NCI-H510A (cell line): Measurements from ENCODE around the gene ADAM10.
"Not testable (repeated sequence)": the region's sequence is repeated elsewhere in the genome, so short reads cannot be mapped to it uniquely, and the experiment has no call there.

Source experiments
- DNase-seq: peaks from one replicate; lab custom pipeline; 2025; lab: John Stamatoyannopoulos, UW

The ADAM10 gene

GRCh38 chr15:58676766-58677165 lies 72.7 kb downstream of the ADAM10 start:
- no peak for DNase-seq

DNA sequence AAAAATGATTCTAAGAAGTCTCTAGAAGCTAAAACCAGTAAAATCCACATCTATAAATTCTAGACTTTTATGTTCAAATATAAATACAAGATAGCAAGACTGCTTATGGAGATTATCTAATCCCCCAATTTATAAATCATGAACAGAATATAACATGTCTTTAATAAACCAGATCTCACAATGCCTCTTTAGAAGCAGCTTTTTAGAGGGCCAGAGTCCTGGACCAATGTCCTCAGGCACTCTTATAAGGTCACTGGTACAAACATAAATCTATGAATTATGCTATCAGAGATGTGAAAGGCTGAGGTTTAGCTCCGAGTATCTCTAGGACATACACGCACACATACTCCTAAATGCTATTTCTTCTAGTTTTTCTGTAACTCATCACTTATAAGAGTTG lies 78.3 kb downstream of the ADAM10 start:
- no peak for DNase-seq

DNA sequence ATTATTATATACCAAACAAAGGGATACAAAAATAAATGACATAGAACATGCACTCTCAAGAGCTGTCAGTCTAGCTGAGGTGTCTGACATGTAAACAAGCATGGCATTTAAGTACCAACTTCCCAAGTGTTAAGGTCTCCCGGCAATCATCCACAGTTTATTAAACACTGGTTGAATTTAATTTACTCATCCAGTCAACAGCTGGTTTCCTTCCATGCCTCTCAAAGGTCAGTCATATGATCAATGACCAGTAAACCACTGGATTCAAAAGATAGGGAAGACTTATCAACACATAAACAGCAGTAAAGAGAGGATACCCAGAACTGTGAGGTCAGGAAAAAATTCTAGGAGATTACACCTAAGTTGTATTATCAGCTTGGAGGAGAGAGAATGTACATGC lies 80.4 kb downstream of the ADAM10 start:
- no peak for DNase-seq

- DNase-seq = no peak
These were observed 82.5 kb downstream of the ADAM10 start for GRCh38 chr15:58666957-58667356.

- no peak for DNase-seq
These were observed 83.8 kb downstream of the ADAM10 start for GRCh38 chr15:58665672-58666071.

DNA sequence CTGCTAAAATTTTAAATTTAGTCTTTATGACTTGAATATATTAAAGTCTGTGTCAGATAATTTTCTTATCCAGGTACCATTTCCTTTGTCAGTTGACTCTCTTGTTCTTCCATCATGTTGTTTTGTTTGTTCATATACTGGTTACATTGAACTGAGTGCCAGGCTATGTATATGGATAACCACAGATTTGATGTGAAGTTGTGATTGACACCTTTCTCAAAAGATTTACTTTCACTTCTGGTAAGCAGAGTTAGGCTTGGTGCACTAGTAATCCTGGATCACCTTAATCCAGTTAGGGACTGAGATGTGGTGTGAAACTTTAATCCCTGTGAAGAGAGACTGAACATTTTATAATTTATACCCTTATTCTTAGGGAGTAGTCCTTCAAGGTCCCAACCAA lies 99.4 kb downstream of the ADAM10 start:
- DNase-seq = no peak

DNA sequence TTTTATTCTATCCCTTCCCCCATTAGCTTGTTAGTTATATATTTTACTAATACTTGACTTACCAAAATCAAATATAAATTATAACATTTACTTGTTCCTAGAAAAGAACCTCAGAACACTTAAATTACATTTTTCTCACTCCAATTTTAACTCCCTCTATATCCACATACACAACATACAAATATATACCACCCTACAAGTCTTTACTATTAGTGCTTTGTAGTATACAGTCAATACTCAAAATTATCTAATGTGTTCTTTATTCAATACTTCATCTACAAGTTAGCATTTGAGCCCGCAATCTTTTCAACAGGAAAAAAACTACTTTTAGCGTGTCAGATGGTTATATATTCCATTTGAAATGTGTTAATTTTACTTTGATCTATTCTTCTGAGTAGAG lies 100.3 kb downstream of the ADAM10 start:
- DNase-seq = no peak

DNA sequence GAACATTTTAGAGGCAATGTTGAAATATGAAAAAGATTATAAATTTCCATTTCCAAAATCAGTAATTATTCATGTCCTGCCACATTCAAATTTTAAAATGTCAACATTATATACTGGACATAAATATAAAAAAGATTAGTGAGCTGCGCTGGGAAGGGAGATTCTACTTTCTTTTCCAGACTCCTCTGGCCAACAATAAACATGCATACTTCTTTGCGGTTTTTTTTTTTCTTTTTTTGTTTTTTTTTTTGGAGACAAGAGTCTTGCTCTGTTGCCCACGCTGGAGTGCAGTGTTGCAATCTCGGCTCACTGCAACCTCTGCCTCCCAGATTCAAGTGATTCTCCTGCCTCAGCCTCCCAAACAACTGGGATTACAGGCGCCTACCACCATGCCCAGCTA lies 105.5 kb downstream of the ADAM10 start:
- DNase-seq = no peak

DNA sequence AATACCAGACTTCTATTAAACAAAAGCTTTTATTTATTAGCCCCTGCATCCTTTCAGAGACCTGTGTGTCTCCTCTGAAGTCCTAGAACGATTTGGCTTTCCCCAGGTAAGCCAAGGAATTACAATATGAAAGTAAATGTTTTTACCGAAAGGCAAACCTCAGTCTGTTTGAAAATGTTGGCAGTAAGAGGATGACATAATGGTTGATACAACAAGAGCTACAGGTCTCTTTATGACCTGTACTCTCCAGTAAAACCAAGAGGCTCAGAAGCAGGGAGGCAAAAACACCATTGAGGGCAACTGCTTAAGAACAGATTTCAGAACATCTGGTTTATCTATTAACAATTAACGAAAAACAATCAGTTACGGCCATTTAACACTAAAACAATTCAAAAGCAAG lies 107.8 kb downstream of the ADAM10 start:
- no peak for DNase-seq

DNA sequence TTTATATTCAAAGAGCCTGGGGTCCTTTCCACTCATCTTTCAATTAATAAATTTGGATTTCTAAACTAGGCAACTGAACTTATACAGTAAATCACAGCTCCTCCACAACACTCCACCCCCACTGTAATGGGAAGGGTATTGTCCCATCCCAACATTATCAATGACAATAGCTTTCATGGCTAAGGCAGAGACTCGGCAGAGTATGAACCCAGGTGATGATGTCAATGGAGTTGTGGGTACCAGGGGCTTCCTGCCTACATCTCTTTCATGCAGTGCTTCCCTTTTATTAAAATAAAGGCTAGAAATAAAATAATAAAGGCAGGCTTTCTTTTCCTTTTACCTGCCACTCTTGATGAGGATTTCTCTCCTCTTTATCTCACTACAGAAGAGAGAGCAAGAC lies 109.5 kb downstream of the ADAM10 start:
- DNase-seq = no peak

- no peak for DNase-seq
These were observed 110.3 kb downstream of the ADAM10 start for GRCh38 chr15:58639002-58639756.

DNA sequence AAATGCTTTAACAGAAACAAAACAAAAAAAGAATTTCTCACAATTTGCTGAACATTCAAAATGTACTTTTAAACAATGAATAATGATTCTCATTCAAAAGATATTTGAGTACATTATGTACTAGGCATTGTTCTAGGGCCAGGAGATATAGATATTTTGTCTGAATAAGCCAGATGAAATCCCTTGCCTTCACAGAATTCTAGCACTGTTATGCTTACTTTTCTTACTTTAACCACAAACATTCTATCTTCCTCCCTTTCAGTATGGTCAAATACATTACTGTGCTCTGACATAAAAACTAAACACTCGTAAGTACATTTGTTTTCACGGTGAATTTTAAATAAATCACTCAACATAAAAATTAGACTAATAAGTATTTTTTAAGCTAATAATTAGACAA lies 116.7 kb downstream of the ADAM10 start:
- no peak for DNase-seq

GRCh38 chr15:58631319-58631718 lies 118.2 kb downstream of the ADAM10 start:
- DNase-seq = no peak

- no peak for DNase-seq
These were observed 119.9 kb downstream of the ADAM10 start for GRCh38 chr15:58629625-58630024.

DNA sequence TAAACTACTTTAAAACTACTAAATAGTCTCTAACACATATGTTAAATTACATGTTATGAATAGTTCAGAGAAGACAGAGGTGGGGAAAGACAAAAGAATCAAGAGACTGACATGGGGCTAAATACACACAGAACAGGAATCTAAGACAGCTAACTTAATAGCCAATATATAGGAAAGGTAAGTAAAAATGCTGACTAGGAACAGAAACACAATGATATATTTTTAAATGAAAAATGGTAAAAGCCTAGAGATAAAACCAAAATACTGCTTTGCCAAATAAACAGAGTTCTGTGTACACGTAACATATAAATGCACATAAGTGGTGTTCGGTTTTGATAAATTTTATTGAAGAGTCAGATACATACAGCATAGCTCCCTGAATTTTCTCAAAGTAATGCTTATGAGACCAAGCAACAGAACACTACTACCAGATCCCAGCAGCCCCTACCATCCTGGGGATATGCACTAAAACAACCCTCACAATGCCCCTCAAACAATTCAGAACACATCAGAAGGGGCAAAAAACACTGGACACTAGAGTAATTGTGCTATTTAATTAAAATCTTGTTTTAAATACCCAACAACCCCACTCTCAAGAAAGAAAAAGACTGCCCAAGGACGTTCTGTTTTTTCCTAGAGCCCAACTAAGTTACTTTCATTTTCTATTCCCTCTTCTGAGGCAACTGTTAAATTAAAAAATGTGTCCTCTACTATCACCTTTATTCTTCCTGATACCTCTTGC lies 121.1 kb downstream of the ADAM10 start:
- no peak for DNase-seq

DNA sequence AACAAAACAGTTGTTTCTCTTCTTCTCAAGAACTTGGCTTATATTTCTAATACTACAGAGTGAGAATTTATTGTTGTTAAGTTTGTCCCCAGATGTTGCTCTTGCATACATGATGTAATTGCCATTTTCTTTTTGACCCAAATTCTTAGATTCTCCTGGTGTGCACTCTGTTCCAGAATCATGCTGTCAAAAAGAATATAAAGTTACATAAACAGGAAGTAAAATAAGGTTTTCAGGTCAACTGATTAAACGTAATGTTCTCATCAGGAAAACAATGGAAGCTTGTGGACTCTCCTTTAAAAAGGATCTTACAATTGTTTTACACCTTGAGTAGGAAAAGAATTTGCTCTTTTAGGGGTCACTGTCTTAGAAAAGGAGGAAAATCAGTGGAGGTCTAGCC lies 121.8 kb downstream of the ADAM10 start:
- DNase-seq = no peak

- DNase-seq = no peak
These were observed 122.5 kb downstream of the ADAM10 start for GRCh38 chr15:58627046-58627445.

DNA sequence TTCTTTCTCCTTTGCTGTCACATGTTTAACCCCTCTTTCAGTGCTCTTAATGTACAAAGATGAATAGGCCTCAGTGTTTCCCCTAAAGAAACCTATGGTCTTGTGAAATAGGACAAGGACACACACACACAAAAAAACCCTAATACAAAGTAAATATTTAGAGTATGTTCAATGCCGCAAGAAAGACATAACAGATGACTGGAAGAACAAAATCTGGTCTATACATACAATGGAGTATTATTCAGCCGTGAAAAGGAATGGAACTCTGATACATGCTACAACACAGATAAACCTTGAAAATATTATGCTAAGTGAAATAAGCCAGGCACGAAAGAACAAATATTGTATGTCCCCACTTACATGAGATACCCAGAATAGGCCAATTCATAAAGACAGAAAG lies 123.1 kb downstream of the ADAM10 start:
- DNase-seq = no peak

DNA sequence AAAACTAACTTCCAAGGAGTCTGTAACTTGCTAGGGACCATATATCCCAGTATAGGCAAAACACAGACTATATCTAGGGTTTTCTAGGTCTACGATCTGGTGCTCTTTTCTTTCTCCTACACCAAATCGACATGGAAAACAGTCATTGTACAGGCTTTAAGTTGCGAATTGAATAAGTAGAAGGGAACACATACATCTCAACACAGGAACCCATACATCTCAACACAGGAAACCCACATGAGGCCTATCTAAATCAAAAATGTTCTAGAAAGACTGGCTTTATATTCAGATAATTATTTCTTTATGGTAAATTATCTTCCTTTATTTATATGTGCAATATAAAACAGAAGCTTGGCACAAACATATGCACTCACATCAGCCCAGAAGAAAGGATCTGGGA lies 126.6 kb downstream of the ADAM10 start:
- DNase-seq = no peak

DNA sequence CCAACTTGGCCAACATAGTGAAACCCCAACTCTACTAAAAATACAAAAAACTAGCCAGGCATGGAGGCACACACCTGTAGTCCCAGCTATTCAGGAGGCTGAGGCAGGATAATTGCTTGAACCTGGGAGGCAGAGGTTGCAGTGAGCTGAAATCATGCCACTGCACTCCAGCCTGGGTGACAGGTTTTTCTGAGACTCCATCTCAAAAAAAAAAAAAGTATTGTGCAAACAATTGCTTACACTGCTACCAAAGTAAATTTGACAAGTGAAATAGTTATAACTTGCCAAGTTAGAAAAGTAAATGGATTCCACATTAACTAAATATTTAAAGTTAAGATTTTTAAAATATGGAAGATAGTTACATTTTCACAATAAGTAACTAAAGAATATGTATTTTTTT lies 129.2 kb downstream of the ADAM10 start:
- not testable (repeated sequence) for DNase-seq

DNA sequence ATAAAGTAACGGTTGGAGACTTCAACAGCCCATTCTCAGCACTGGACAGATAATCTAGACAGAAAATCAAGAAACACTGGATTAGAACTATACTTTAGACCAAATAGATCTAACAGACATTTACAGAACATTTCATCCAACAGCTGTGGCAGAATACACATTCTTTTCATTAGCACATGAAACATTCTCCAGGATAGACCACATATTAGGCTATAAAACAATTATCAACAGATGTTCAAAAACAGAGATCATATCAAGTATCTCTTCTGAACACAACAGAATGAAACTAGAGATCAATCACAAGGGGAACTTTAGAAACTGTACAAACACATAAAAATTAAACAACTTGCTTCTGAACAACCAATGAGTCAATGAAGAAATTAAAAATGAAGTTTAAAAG lies 133.3 kb downstream of the ADAM10 start:
- DNase-seq = no peak

DNA sequence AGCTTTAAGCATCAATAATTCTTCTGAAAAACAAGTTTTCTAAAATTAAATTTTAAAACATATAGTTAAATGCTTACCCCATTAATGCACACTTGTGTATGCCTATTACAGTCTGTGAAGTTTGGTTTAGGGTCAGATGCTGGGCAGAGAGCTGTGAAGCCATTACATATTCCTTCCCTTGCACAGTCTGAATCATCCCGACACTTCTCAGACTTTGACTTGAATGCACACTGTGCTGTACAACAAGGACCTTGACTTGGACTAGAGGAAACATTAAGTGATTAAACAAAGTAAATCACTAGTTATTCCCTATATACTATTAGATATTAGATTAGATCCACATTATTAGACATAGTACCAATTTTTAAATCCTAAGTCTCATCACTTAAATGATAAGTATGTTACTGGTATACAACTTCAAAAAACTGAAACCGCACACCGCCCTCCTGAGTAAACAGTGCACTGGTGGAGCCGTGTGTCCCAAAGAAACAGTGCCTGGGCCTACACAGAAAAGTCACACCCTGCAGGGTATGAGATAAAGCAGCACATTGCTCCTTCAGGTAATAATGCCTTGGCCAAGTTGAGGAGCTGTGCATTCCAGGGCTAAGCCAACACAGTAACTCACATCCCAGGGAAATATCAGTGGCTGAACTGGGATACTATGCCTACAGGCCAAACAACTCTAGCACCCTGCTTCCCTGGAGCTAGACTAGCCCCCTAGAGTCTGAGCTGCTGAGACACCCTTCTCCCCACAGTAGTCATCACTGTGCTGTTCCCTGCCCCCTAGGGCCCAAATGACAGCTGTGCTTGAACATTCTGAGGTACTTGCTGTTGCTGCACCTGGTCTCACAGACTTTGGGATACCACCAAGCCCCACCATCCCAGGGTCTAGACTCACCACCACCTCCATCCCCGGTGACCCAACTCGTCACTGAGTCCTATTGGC lies 137.5 kb downstream of the ADAM10 start:
- DNase-seq = no peak

DNA sequence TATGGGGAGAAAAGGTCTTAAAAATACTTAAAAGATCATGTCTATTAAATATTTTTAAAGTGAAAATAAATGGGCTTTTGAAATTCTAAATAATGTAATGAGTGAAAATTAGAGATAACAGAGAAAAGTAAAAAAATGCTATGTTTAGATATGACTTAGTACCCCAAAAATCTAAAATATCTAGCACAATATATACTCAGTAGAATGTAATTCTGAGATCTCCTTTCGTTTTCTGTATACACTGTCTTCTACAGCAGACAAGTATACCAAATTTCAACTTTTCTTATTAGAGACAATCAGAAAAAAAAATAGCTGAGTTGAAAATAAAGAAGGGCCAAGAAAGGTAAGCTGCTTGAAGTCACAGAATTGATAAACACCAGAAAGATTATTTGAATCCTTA lies 140.8 kb downstream of the ADAM10 start:
- DNase-seq = no peak
